PC-9 (cell line): Measurements from ENCODE around the gene ALPG. TPM values are rescaled to one million over a fixed set of nuclear protein-coding genes. Genes with fewer than 3 reads are reported as not detected.
A peak's percentile ranks its signal among the peaks of the same experiment; 100 is the strongest.
"Not testable (repeated sequence)": the region's sequence is repeated elsewhere in the genome, so short reads cannot be mapped to it uniquely, and the experiment has no call there.

ENCODE experiments used
- BruUV-seq: library from RNA; stranded (reverse); fragments of 400-500 nt; replicated peaks from 2 replicates; lab custom pipeline; 2021; lab: Mats Ljungman, UMichigan
- CTCF ChIA-PET: fragments of 300-600 bp; sonication (Branson Sonifier 250); formaldehyde crosslinking; loops from one replicate; lab custom pipeline; 2022; ENCODE audit warnings: antibody characterized with exemption; lab: Charles Lee
- POLR2A ChIA-PET: fragments of 300-600 bp; sonication (Branson Sonifier 250); formaldehyde crosslinking; loops from one replicate; lab custom pipeline; 2022; ENCODE audit warnings: antibody characterized with exemption; ENCODE audit not compliant: unreplicated experiment; lab: Charles Lee
- DNase-seq, 2 experiments: peaks; one replicate each; pipeline versions ENCODE4 v3.0.0 to v3.0.0-alpha.2; 2015 to 2022; ENCODE audit warnings: mixed read lengths in 1 of 2
- H2AFZ ChIP-seq: fragments of 200-600 bp; sonication (generic); 2 replicates; pipeline ENCODE4 v1.8.1; 2017; ENCODE audit warnings: antibody characterized with exemption
- H3F3A ChIP-seq: fragments of 200-600 bp; sonication (generic); 2 replicates; pipeline ENCODE4 v1.8.1; 2017; ENCODE audit warnings: antibody characterized with exemption, mild to moderate bottlenecking, low read depth; ENCODE audit not compliant: insufficient read depth
- H3K27ac ChIP-seq: fragments of 200-600 bp; sonication (generic); 2 replicates; pipeline ENCODE4 v1.6.1; 2016; ENCODE audit warnings: mixed run types
- H3K27me3 ChIP-seq: fragments of 200-600 bp; sonication (generic); 2 replicates; pipeline ENCODE4 v1.6.1; 2016; ENCODE audit warnings: low read depth, mixed run types; ENCODE audit not compliant: insufficient read depth
- H3K36me3 ChIP-seq: fragments of 200-600 bp; sonication (generic); 2 replicates; pipeline ENCODE4 v1.6.1; 2016; ENCODE audit warnings: low read depth, mixed run types
- H3K4me1 ChIP-seq: fragments of 200-600 bp; sonication (generic); replicated peaks from 2 replicates; pipeline ENCODE4 v1.6.1; 2016; ENCODE audit warnings: mixed run types; ENCODE audit not compliant: insufficient read depth
- H3K4me2 ChIP-seq: fragments of 200-600 bp; sonication (generic); 2 replicates; pipeline ENCODE4 v1.6.1; 2017; ENCODE audit warnings: mixed run types
- H3K4me3 ChIP-seq: fragments of 200-600 bp; sonication (generic); 2 replicates; pipeline ENCODE4 v1.6.1; 2016; ENCODE audit warnings: mixed run types
- H3K79me2 ChIP-seq: fragments of 200-600 bp; sonication (generic); 2 replicates; pipeline ENCODE4 v1.6.1; 2017; ENCODE audit warnings: low read depth, mixed run types
- H3K9me2 ChIP-seq: fragments of 200-600 bp; sonication (generic); 2 replicates; pipeline ENCODE4 v1.8.1; 2017; ENCODE audit warnings: mild to moderate bottlenecking; ENCODE audit not compliant: insufficient read depth
- H3K9me3 ChIP-seq: fragments of 200-600 bp; sonication (generic); 2 replicates; pipeline ENCODE4 v1.8.1; 2016; ENCODE audit warnings: low read depth; ENCODE audit not compliant: insufficient read depth
- H4K20me1 ChIP-seq: fragments of 200-600 bp; sonication (generic); 2 replicates; pipeline ENCODE4 v1.8.1; 2017; ENCODE audit not compliant: insufficient read depth
- EZH2 ChIP-seq: fragments of 200-600 bp; sonication (generic); IDR thresholded peaks from 2 replicates; pipeline ENCODE4 v1.8.0; 2017; ENCODE audit warnings: antibody characterized with exemption, low read depth
- intact Hi-C: fragments of 100-400 bp; cut with micrococcal nuclease; formaldehyde crosslinking; loops from one replicate; pipeline ENCODE4 v1.10.0; 2022; ENCODE audit not compliant: unreplicated experiment
- total RNA-seq: library from RNA; stranded (reverse); gene quantifications from 2 replicates; pipeline ENCODE4 v1.2.3, GENCODE V29; 2021
- TF ChIP-seq, protein P1 (sequence below): fragments of 200-600 bp; sonication (generic); conservative IDR thresholded peaks from 2 replicates; pipeline ENCODE4 v1.6.1; 2017; ENCODE audit warnings: mixed run types, antibody characterized with exemption, mild to moderate bottlenecking, moderate library complexity

Gene ALPG
- total RNA-seq, 1 experiment from 2014 or later = 0.76 TPM

GRCh38 chr2:232369126-232369951 lies 37.3 kb upstream of the ALPG start:
- peaks cover 20% of the 10 kb centered on the region for H3K4me1 ChIP-seq
- H3K27me3 ChIP-seq = no peaks in the 10 kb centered on the region
- H3K4me3 ChIP-seq = no peak overlapping the region
- POLR2A ChIA-PET = no interaction called here
- no peaks in the 10 kb centered on the region for H3K36me3 ChIP-seq
- TF ChIP-seq, protein P1, sequence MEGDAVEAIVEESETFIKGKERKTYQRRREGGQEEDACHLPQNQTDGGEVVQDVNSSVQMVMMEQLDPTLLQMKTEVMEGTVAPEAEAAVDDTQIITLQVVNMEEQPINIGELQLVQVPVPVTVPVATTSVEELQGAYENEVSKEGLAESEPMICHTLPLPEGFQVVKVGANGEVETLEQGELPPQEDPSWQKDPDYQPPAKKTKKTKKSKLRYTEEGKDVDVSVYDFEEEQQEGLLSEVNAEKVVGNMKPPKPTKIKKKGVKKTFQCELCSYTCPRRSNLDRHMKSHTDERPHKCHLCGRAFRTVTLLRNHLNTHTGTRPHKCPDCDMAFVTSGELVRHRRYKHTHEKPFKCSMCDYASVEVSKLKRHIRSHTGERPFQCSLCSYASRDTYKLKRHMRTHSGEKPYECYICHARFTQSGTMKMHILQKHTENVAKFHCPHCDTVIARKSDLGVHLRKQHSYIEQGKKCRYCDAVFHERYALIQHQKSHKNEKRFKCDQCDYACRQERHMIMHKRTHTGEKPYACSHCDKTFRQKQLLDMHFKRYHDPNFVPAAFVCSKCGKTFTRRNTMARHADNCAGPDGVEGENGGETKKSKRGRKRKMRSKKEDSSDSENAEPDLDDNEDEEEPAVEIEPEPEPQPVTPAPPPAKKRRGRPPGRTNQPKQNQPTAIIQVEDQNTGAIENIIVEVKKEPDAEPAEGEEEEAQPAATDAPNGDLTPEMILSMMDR = no peak
- CTCF ChIA-PET = interaction anchor here (1.1 kb wide), 1 partner anchor 48 kb away, joined by 3 read pairs; no protein-coding TSS in a partner anchor
- H4K20me1 ChIP-seq = no peaks in the 10 kb centered on the region
- no peak overlapping the region for H3K27ac ChIP-seq
- DNase-seq = no peak
- H3K4me2 ChIP-seq = no peak overlapping the region
- no TSS peak for BruUV-seq
- intact Hi-C loops = loop anchor here (5.0 kb wide), 2 partner anchors 53 to 68 kb away; no protein-coding TSS in a partner anchor
- H3K9me2 ChIP-seq = no peaks in the 10 kb centered on the region
- H2AFZ ChIP-seq = no peak overlapping the region
- H3K79me2 ChIP-seq = no peaks in the 10 kb centered on the region
- H3F3A ChIP-seq = no peaks in the 10 kb centered on the region; the same call in 1 of the 2 replicates
- H3K9me3 ChIP-seq = no peaks in the 10 kb centered on the region

DNA sequence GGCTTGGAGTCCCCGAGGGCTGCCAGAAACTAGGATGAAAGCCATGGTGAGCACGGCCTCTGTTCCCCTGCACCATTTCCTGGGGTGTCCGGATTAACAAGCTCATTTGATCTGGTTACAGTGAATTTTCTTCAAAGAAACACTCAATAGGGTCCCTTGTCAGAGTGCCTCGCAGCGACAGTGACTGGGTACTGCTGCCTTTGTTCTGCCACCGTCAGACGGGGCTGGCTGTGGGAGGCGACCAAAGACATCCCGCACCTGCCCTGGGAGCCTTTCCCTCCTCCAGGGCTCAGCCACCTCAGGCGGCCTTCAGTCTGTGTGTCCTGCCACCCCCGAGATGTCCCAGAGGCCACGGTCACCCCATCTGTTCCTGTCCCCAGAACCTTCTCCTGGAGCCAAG lies 36.6 kb upstream of the ALPG start:
- H3K4me2 ChIP-seq, H3K27me3 ChIP-seq, H3K9me2 ChIP-seq, DNase-seq, H3K4me3 ChIP-seq, H3K27ac ChIP-seq, POLR2A ChIA-PET, BruUV-seq, H3K9me3 ChIP-seq, H3K36me3 ChIP-seq, H3F3A ChIP-seq, intact Hi-C loops, H2AFZ ChIP-seq, H4K20me1 ChIP-seq, H3K79me2 ChIP-seq, CTCF ChIA-PET: not testable (repeated sequence)
- peaks cover 19% of the 10 kb centered on the region for H3K4me1 ChIP-seq

- CTCF ChIA-PET = interaction anchor here (0.5 to 0.6 kb wide), 2 partner anchors 60 to 75 kb away, joined by 3 to 7 read pairs; no protein-coding TSS in a partner anchor
- intact Hi-C loops = no loop called here
- H3K4me3 ChIP-seq = no peak overlapping the region
- POLR2A ChIA-PET = interaction anchor here (0.6 kb wide), 1 partner anchor 701 kb away, joined by 6 read pairs; no protein-coding TSS in a partner anchor
- H3K27me3 ChIP-seq = no peaks in the 10 kb centered on the region
- DNase-seq = peak in 1 of 2 experiments; percentile 36
- no peaks in the 10 kb centered on the region for H3K79me2 ChIP-seq
- no peak overlapping the region for H3K4me2 ChIP-seq
- H3K4me1 ChIP-seq = peaks cover 9% of the 10 kb centered on the region; the same call in 1 of the 2 replicates
- H4K20me1 ChIP-seq = no peaks in the 10 kb centered on the region
- BruUV-seq = no TSS peak
- no peak overlapping the region for H2AFZ ChIP-seq
- H3K36me3 ChIP-seq = no peaks in the 10 kb centered on the region
- no peak overlapping the region for H3K27ac ChIP-seq
- H3F3A ChIP-seq = no peaks in the 10 kb centered on the region; the same call in 1 of the 2 replicates
- TF ChIP-seq, protein P1 = no peak
- TF ChIP-seq EZH2 = no peak
- H3K9me3 ChIP-seq = no peaks in the 10 kb centered on the region
- H3K9me2 ChIP-seq = no peaks in the 10 kb centered on the region
Observed at GRCh38 chr2:232372231-232373208, 34.1 kb upstream of the ALPG start.
